Stomach (tissue), 19 donors: Measurements from ENCODE around the gene RNF34. TPM values are rescaled to one million over a fixed set of nuclear protein-coding genes. Genes with fewer than 3 reads are reported as not detected.

Source experiments
- DNase-seq, 2 donors: peaks; one replicate each; pipeline versions ENCODE4 v3.0.0 to v3.0.0-alpha.2; 2013 to 2019
- H3K27ac ChIP-seq, 5 donors: fragments of 200-600 bp in 4 of 5; sonication (generic) in 4 of 5; one replicate each; pipeline ENCODE4 v1.5.1; 2013 to 2019; ENCODE audit warnings: mild to moderate bottlenecking in 1 of 5, moderate library complexity in 1 of 5
- H3K27me3 ChIP-seq, 3 donors: fragments of 200-600 bp; sonication (generic); one replicate each; pipeline ENCODE4 v1.5.1; 2017 to 2019; ENCODE audit warnings: mixed run types in 1 of 3
- H3K36me3 ChIP-seq, 4 donors: fragments of 200-600 bp; sonication (generic); 1 replicate in 3 of 4; 2 replicates in 1 of 4; pipeline ENCODE4 v1.5.1; 2016 to 2019
- H3K4me1 ChIP-seq, 4 donors: fragments of 200-600 bp; sonication (generic); one replicate each; pipeline ENCODE4 v1.5.1; 2016 to 2019
- H3K4me3 ChIP-seq, 4 donors: fragments of 200-600 bp; sonication (generic) in 3 of 4; one replicate each; pipeline ENCODE4 v1.5.1; 2016 to 2019; ENCODE audit warnings: mild to moderate bottlenecking in 1 of 4
- H3K9me3 ChIP-seq, 4 donors: fragments of 200-600 bp; sonication (generic); one replicate each; pipeline ENCODE4 v1.5.1; 2016 to 2019
- CTCF ChIP-seq, 7 experiments: fragments of 450-650 bp in 4 of 7; fragments of 200-600 bp in 3 of 7; sonication (generic) in 3 of 7; IDR thresholded peaks; one replicate each; pipeline ENCODE4 v1.5.1; 2016 to 2019; ENCODE audit warnings: antibody characterized with exemption in 7 of 7, control low read depth in 2 of 7, mild to moderate bottlenecking in 1 of 7
- EP300 ChIP-seq: sonication (generic); formaldehyde crosslinking; IDR thresholded peaks from one replicate; pipeline ENCODE4 v1.6.1; 2017; ENCODE audit warnings: antibody characterized with exemption
- POLR2A ChIP-seq, 4 donors: fragments of 450-650 bp; IDR thresholded peaks; one replicate each; pipeline ENCODE4 v1.6.1; 2016; ENCODE audit warnings: antibody characterized with exemption in 4 of 4, control low read depth in 2 of 4, mild to moderate bottlenecking in 1 of 4, moderate library complexity in 1 of 4
- POLR2AphosphoS5 ChIP-seq, 3 donors: sonication (generic); formaldehyde crosslinking; IDR thresholded peaks; one replicate each; pipeline ENCODE4 v1.6.1; 2016; ENCODE audit warnings: antibody characterized with exemption in 3 of 3
- WGBS, 5 donors: extraction: QIAGEN DNeasy Blood & Tissue Kit in 3 of 5; methylation state at CpG; one replicate each; pipeline versions ENCODE4 v1.1.5 to v1.1.7; 2013 to 2018; 5-methylcytosine and 5-hydroxymethylcytosine counted together
- intact Hi-C: fragments of 100-400 bp; cut with DNase I; formaldehyde crosslinking; loops from one replicate; pipeline ENCODE4 v1.15.1; 2023; ENCODE audit warnings: low total_unique reads
- long read RNA-seq, 10 donors: transcript quantifications; one replicate each; lab custom pipeline, GENCODE V29; 2026
- polyA plus RNA-seq, 3 donors: library from polyadenylated mRNA; stranded (reverse); fragments of 200-250 nt; gene quantifications; one replicate each; pipeline ENCODE4 v1.2.3, GENCODE V29; 2013
- total RNA-seq, 5 donors: library from RNA; depleted of rRNA; stranded (reverse); fragments of >200 nt; gene quantifications; one replicate each; pipeline versions ENCODE4 v1.1.0 to v1.2.3, GENCODE V29; 2014 to 2016
- donor health status: healthy with polysubstance abuse.
- donor health status: Bipolar disorder and iron deficiency.
- donor health status: healthy.

Gene RNF34
- total RNA-seq, result 100 to 1,000 TPM in 1 of 5 donors, 10 to 100 TPM in 3, 1 to 10 TPM in 1; 9.8 to 258 (median 50.2) TPM
- polyA plus RNA-seq, result 10 to 100 TPM; 16.5 to 20.8 (median 20.2) TPM
- long read RNA-seq, donor 1, partial matches to known transcripts, result 0 of 2 reads
- long read RNA-seq, donor 1, other reads (novel, unspliced or antisense), result 0 of 2 reads
- long read RNA-seq, donor 2, transcript RNF34-201 (6 exons, 2,066 nt), result major isoform, 5 of 6 reads
- long read RNA-seq, donor 2, partial matches to known transcripts, result 0 of 6 reads
- long read RNA-seq, donor 2, other reads (novel, unspliced or antisense), result 0 of 6 reads
- long read RNA-seq, donor 3, partial matches to known transcripts, result 0 of 2 reads
- long read RNA-seq, donor 3, other reads (novel, unspliced or antisense), result 0 of 2 reads
- long read RNA-seq, donor 4, result 0 reads
- long read RNA-seq, donor 5, partial matches to known transcripts, result 0 of 4 reads
- long read RNA-seq, donor 5, other reads (novel, unspliced or antisense), result 0 of 4 reads
- long read RNA-seq, donor 6, transcript RNF34-201 (6 exons, 2,066 nt), result major isoform, 13 of 59 reads
- long read RNA-seq, donor 6, partial matches to known transcripts, result 43 of 59 reads
- long read RNA-seq, donor 6, other reads (novel, unspliced or antisense), result 0 of 59 reads
- long read RNA-seq, donor 7, partial matches to known transcripts, result 0 of 4 reads
- long read RNA-seq, donor 7, other reads (novel, unspliced or antisense), result 0 of 4 reads
- long read RNA-seq, donor 8, transcript RNF34-201 (6 exons, 2,066 nt), result major isoform, 5 of 7 reads
- long read RNA-seq, donor 8, partial matches to known transcripts, result 0 of 7 reads
- long read RNA-seq, donor 8, other reads (novel, unspliced or antisense), result 0 of 7 reads
- long read RNA-seq, donor 9, partial matches to known transcripts, result 0 of 4 reads
- long read RNA-seq, donor 9, other reads (novel, unspliced or antisense), result 0 of 4 reads
- long read RNA-seq, donor 10, partial matches to known transcripts, result 0 of 1 reads
- long read RNA-seq, donor 10, other reads (novel, unspliced or antisense), result 0 of 1 reads

GRCh38 chr12:121399391-121400331 lies at the start of gene RNF34:
RNF34 (plus strand) TSS chr12:121400118; CDS start chr12:121400213, 95 bp downstream.
- no peaks in the 10 kb centered on the region for H3K27me3 ChIP-seq
- no peaks in the 10 kb centered on the region for H3K9me3 ChIP-seq
- WGBS, 5 donors, result 0 to 1% (median 1%) methylated on average over 40 to 77 of the region's 77 CpGs
- H3K36me3 ChIP-seq, result peaks cover 0 to 7% (median 3%) of the 10 kb centered on the region in 4 donors
- peak in 2 of 4 donors; percentile 93 to 95 for TF ChIP-seq POLR2A (IDR thresholded peaks at IDR 0.05)
- peak in 1 of 7 experiments; percentile 17 for TF ChIP-seq CTCF (IDR thresholded peaks at IDR 0.05)
- peak; percentile 98 to 100 (median 99) for TF ChIP-seq POLR2AphosphoS5 (IDR thresholded peaks at IDR 0.05)
- TF ChIP-seq EP300, result no peak
- H3K4me3 ChIP-seq, result peak within 1 kb of the TSS; percentile 69 to 99 (median 82)
- peak within 1 kb of the TSS; percentile 87 to 98 (median 96) for H3K27ac ChIP-seq
- H3K4me1 ChIP-seq, result peaks cover 14 to 51% (median 33%) of the 10 kb centered on the region in 4 donors
- intact Hi-C loops, result no loop called here
- DNase-seq, result peak; percentile 99 to 100

GRCh38 chr12:121351820-121352681 lies 47.9 kb upstream of the RNF34 start, which contains the start of gene ANAPC5:
ANAPC5 (minus strand) TSS chr12:121352411; CDS start chr12:121352340, 71 bp downstream.
- peak; percentile 79 to 92 (median 84) for TF ChIP-seq POLR2AphosphoS5 (IDR thresholded peaks at IDR 0.05)
- peak in 1 of 7 experiments; percentile 33 for TF ChIP-seq CTCF (IDR thresholded peaks at IDR 0.05)
- TF ChIP-seq POLR2A (IDR thresholded peaks at IDR 0.05), result peak in 2 of 4 donors; percentile 65 to 75
- no peak for TF ChIP-seq EP300
- DNase-seq, result peak; percentile 94 to 99
- Histone ChIP-seq H3K4me1 (peaks cover 21 to 37% (median 29%) of the 10 kb centered on the region in 4 donors), H3K4me3 (peak within 1 kb of the TSS; percentile 72 to 99 (median 88)), H3K36me3 (peaks cover 0 to 7% (median 7%) of the 10 kb centered on the region in 4 donors), H3K9me3 (no peaks in the 10 kb centered on the region), H3K27ac (peak within 1 kb of the TSS; percentile 78 to 91 (median 87)), H3K27me3 (no peaks in the 10 kb centered on the region)
- WGBS, 5 donors, result 0 to 1% (median 0%) methylated on average over 23 to 49 of the region's 49 CpGs
- intact Hi-C loops, result no loop called here

- no peaks in the 10 kb centered on the region for H3K27me3 ChIP-seq
- no peak for DNase-seq
- intact Hi-C loops, result no loop called here
- H3K36me3 ChIP-seq, result peaks cover 0 to 1% (median 1%) of the 10 kb centered on the region in 4 donors
- H3K4me3 ChIP-seq, result peak overlapping the region; percentile 72 to 99 (median 88)
- H3K9me3 ChIP-seq, result no peaks in the 10 kb centered on the region
- peaks cover 21 to 37% (median 29%) of the 10 kb centered on the region in 4 donors for H3K4me1 ChIP-seq
- no peak for TF ChIP-seq CTCF (IDR thresholded peaks at IDR 0.05)
- TF ChIP-seq POLR2AphosphoS5 (IDR thresholded peaks at IDR 0.05), result no peak
- TF ChIP-seq EP300, result no peak
- TF ChIP-seq POLR2A (IDR thresholded peaks at IDR 0.05), result no peak
- peak overlapping the region; percentile 65 to 91 (median 87) for H3K27ac ChIP-seq
- 0 to 1% (median 0%) methylated on average over 11 to 12 of the region's 12 CpGs for WGBS, 5 donors
Observed at GRCh38 chr12:121352682-121353018, 47.3 kb upstream of the RNF34 start.
